Measurements from ENCODE around the gene C13orf46.

The C13orf46 gene

DNA sequence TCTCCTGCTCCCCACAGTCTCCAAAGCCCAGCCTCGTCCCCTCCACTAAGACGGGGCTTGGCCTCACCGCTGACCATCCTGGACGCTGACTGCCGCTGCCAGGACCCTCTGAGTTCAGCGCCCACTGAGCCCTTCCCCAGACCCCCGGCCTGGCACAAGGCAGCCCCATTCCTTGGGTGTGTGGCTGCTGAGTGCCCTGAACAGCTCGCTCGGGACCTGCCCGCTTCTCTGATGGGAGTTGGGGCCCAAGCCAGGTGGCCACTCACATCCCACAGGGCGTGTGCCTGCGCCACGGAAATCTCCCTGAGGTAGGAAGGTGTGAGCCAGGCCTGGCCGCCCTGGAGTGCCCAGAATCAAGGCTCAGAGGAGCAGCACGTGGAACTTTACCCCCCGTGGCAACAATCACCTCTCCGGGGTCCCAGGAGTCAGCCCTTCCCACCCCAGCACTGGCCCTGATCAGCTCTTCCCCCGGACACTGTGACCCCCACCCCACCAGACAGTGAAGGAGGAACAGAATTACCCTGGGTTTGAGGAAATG, 20.8 kb downstream of the C13orf46 start:
- DNase-seq, result no peak

DNA sequence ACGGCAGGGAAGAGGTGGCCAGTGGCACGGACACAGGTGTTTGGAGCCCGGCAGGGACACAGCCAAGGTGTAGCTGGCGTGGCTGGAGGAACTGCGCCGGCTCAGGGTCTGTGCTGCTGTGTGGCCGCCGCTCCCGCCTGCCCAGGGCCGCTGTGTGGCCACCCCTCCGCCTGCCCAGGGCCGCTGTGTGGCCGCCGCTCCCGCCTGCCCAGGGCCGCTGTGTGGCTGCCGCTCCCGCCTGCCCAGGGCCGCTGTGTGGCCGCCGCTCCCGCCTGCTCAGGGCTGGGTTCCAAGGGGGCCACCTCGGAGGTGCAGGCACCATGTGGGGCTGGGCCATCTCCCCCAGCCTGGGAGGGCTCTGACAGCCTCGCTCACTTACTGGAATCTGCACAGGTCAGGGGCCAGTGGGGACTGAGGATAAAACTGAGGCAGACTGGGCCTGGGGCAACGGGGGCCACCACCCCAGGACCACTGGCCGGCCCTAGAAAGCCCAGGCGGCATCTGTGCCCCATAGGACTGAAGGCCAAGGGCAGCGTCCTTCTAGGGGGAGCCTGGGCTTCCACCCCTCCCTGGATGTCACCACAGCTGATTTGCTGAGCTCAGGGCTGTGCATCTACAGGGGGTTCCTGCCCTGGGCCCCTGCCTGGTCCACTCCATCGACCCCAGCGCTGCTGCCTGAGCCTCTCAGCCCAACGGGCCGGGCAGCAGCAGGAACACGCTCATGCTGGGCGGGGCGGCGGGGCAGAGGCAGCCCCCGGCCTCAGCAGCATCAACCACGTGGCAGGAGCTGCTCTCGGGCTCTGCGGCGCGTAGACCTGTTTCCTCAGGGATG, 21.5 kb downstream of the C13orf46 start:
- no peak for DNase-seq

DNA sequence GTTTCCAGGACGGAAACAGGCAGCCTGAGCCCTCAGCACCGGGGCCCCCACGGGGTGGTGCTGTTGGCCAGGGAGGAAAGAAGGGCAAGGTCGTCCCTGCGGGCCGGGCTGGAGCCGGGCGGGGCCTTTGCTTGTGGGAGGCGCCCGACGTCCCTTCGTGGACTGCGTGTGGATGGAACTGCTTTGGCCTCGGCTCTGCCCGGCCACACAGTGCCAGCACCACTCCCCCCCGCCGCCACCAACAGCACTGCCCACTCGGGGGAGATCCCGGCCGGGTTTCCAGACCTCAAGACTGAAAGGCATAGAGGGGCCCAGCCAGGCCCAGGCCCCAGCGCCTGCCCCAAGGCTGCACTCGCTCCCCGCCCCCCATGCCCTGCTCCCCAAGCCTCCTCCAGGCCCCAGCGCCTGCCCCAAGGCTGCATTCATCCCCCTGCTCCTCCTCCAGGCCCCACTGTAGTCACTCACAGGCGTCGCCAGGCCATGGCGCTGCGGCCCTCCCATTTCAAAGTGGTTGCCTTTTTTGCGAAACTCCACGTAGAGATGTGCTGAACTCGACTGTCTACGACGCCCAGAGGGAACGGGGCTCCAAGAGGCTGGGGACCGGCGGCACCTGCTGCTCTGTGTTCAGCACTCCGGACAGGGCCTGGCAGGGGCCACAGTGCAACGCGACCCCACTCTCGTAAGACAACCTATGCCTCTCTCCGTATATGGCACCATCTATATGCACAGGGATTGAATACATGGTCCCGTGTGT, 22.5 kb downstream of the C13orf46 start:
- DNase-seq, result peak; percentile 82

DNA sequence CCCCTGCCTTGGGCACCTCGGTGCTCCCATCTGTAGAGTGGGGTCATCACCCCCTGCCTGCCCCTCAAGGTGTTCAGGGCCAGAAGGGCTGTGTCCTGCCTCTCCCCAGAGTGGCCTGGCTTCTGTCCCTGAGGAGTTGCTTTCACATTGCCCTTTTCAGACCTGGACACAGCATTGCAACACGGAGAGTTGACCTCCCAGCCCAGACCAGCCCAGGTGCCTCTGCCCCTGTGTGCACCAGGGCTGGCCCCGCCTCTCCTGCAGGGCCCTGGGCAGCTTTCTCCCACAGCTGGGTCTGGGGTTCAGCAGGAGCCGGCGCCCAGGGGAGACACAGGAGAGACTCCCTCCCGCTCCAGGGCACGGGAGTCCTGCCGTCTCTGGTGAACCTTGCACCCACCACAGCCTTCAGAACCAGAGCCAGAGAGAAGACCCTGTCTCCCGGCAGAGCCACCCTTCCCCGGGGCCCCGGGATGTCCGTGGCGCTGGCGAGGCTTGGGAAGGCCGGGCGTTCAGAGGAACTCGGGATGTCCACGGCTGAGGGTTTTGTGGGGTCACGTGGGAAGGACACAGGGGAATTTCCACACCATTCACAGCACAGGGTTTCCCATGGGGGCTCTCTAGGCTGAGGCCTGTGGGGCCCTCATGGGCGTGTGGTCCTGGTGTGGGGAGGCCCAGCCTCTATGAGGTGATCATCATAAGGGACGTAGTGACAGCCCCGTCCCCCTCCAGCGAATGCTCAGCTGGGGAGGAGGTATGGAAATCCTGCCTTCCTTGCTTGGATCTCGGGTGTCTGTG, 23.2 kb downstream of the C13orf46 start:
- DNase-seq, result no peak

DNA sequence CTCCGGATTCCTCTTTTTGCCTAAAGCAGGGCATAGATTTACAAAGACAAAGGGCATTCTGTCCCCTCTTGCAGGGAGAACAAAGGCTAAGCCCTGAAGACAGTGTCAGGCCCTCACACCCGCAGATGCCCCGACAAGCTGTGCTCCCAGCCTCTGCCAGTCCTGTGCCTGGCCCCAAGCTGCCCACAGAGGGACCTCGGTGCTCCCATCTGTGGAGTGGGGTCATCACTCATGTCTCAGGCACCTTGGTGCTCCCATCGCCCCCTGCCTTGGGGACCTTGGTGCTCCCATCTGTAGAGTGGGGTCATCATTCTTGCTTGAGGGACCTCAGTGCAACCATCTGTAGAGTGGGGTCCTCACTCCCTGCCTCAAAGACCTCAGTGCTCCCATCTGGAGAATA, 24.3 kb downstream of the C13orf46 start:
- no peak for DNase-seq

DNA sequence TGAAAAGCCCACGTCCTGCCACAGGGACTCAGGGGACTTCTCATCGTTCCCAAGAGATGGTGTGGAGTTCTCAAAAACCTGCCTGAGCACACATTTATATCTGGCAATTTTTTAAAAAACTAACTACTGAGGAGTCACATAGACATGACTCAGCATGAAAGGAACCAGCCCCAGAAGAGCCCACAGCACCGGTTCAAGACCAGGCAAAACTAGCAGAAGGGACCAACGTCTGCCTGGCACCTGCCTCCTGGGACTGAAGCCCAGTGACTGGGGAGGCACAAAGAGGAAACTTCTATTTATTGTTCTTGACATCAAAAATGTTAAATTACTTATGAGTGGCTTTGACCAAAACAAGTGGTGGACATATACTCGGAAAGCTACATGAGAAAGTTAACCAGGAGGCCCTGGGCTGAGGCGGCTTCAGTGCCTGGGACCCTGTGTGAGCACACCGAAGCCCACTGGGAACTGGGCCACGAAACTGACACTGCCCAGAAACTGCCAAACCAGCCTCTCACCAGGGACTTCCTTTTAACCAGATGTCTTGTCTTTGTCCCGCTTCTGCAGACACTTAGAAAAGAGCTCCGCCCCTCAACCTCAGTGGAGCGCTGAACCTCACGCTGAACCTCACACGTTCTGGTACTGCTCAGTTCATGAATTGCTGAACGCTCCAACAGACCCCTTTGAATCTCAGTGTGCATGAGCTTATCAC, 25.7 kb downstream of the C13orf46 start:
- no peak for DNase-seq

DNA sequence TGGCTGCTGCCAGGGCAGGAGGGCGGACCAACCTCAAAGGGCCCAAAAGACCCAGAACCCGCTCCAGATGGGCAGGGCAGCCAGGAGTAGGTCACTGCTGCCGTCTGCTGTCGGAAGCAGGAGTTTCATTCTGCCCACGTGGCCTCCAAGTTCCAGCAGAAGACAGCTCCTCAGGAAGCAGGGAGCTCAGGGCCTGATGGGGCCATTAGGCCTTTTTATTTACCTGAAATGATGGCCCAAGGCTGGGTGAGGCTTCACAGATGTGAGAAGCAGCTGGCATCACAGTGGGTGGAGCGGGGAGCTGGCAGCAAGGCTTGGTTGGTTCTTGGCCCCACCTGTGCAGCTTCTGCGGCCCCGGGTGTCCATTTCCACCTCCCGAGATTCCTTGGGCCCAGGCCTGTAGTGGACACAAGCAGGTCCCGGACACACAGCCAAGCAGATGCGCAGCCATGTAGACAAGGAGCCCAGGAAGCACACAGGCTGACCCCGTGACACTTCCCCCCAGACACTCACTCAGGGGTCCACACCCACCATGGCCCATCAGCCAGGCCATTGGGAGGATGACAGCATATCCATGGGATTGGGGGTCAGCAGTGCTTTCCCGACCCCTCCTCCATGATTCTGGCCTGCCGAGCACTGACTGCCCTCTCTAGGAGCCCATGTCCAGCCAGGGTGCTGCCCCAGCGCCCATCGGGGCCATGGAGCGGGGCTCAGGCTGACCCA, 26.4 kb downstream of the C13orf46 start:
- DNase-seq, result no peak

DNA sequence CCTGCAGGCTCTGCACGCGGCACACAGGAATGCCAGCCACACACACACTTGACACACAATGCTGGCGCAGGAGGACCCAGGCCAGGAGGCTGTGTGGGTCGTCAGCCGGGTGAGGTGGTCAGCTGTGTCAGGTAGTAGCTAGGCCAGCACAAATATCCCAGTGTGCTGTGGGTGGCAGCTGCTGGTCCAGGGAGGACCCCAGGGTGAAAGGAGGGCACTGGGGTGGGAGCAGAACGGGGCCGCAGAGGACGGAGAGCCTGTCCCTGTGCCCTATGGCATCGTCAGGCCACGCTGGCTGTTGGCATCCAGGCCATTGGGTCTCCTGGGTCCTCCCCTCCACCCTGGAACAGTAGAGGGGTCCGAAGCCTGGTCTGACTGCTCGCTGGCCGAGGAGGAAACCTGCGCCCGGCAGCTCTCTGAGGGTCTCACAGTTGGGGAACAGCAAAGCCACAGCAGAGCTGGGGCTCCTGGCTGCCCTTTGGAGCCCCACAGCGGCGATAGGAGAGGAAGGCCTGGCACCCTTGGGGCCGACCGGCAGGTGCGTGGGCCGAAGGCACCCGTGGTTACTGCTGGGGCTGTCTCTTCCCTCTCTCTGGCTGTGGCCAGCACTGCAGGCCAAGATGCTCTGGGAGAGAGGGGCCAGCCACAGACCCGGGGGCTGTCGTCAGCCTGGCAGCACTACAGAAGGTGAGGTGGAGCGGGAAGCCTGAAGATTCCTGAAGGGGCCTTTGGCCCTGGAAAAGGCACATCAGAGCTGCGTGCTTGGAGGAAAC, 27.3 kb downstream of the C13orf46 start:
- DNase-seq, result no peak

DNA sequence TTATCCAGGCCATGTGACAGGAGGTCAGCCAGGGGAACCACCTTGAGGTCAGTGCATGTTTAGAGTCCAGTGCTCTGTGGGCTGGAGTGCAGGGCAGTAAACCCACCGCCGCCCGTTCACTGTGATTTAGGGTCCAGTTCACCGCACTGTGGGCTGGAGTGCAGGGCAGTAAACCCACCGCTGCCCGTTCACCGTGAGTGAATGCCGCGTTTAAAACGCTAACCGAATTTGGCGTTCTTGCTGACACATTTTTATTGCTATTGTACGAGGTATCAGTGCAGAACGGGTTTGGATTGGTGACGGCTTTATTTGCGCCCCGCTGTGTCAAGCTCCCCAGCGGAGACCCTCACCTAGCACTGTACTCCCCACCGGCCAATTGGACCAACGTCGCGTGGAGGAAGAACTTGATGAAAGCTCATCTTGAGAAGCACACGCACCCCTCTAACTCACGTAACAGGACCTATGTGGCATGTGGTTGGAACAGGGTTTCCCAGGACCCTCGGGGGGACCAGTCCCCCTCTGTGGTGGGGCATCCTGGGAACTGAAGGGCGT, 27.9 kb downstream of the C13orf46 start:
- no peak for DNase-seq

DNA sequence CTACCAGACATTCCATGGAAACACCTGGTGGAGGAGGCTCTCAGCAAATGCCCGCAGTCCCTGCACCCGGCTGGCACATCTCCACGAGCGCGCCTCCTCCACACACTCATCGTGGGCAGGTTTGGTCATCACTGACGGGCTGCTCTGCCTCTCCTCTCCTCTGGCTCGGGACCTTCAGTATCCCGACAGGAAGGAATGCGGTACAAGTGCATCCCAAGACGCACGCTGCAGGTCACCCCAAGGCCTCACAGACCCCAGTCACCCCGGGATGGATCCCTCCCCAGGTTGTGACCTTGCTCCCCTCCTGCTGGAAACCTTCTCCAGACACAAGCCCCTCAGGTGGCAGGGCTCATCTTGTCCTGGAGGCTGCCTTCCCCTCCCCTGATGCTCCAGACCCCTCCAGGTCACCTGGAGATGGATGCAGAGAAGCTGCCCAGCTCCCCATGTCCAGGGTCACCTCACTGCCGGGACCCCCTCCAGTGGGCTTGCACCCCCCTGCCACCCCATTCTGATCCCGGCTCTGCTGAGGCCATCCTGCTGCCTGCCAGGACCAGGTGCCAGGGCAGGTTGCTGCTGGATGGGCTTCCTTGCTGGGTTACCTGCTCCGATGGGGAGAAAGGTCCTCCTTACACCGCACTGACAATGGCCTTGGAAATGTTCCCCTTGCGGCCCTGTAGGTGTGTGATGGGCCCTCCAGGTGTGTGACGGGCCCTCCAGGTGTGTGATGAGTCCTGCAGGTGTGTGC, 29.9 kb downstream of the C13orf46 start:
- no peak for DNase-seq

DNA sequence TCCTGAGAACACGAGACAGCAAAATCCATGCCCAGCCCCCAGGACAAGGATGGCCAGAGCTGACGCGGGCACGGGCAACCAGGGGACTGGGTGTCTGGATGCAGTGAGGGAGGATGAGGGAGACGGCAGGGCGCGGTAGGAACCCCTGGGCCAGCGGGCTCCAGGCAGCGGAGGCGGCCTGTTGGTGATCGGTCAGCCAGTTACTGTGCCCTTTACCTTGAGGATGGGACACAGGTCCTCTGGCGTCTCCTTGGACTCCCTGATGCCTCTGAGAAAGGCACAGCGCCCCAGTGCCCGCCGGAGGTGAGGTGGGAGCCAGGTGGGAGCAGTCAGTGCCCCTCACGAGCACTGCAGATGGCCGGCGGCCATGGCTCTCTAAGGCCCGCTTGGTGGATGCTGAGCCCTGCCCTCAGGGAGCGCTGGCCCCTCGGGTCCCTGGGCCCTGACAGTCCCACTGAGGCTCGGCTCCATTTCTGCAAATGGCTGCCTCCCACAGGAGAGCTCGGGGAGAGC, 31.2 kb downstream of the C13orf46 start:
- DNase-seq, result no peak

DNA sequence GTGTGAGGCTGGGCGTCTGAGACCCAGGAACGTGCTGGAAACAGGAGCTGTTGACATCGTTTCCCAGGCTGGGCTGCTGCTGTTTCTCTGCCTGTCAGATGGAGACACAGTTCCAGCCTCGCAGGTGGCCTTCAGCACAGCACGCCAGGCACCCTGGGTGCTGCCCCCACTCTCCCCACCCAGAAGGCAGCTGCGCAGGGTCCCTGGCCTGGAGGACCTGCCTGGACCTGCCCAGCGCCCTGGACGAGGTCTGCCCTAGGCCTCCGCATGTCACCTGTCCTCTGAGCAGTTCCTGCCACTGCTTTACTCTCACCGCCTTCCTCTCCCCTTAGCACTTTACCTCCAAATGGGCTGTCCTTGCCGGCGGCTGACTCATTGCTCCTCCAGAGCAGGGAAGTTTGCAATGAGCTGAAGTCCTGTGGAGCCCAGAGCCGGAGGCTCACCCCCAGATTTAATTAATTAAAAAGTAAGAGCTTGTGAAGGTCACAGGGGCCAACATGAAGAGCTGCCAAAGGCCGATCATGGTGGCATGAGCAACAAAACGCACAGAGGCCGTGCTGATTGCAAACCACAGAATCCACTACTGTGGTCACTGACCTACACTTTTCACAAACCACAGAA, 32.2 kb downstream of the C13orf46 start:
- DNase-seq, result no peak

DNA sequence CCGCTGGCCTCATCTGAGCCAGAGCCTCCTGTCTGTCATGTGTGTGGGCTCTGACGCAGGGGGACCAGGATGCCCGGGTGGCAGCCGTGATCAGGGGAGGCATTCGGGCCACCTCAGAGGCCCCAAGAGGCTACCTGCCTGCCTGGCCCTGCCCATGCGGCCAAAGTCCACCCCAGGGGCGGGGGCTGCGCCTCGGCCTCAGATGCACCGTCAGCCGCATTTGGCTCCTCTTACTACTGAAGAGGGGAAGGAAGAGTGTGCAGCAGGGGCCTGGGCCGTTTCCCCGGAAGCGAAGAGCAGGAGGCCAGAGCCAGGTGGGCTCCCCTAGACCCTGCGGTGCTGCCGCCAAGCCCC, 34.0 kb downstream of the C13orf46 start:
- DNase-seq, result no peak

DNA sequence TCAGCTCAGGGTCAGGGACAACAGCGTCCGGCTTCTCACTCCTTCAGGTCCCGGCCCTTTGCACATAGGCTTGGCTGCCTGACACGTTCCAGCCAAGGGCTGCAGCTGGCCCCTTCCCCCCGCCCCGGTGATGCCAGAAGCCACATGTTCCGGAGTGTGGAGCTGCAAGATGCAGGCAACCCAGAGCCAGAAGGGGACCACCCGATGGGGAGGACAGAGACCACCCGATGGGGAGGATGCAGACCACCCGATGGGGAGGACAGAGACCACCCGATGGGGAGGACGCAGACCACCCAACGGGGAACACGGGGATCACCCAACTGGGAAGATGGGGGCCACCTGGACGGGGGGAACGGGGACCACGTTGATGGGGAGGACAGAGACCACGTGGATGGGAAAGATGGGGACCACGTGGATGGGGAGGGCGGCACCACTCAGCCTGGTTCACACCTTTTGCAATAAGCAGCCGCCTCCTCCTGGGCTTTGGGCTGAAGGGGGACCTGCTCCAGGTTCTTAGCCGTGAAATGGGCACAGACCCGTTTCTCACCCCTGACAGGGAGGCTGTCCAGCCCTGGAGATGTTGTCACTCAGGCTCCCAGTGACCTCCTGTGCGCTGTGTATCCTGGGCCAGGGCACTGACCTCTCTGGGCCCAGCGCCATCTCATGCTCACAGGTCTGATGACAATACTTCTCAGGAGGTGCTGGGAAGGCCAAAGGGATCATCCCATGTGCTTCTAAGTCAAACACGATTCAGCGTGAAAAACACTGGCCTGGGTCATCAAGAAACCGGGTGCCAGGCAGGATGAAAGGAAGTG, 34.5 kb downstream of the C13orf46 start:
- no peak for DNase-seq

DNA sequence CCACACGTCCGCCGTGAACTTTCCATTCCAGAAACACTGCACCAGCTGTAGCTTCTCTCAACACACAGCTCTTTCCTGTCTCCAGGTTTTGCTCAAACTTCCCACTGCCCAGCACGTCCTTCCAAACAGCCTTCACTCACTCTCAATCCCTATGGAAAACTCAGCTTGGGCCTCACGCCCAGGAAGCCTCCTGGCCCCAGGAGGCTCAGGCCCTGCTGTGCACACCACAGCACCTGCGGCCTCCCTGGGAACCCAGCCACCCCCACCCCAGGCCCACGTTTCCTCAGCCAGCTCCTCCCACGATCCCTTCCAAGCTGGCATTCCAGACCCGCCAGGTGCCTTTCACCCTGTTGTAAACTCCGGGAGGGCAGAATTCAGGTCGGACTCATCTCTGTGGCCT, 35.2 kb downstream of the C13orf46 start:
- DNase-seq, result no peak

DNA sequence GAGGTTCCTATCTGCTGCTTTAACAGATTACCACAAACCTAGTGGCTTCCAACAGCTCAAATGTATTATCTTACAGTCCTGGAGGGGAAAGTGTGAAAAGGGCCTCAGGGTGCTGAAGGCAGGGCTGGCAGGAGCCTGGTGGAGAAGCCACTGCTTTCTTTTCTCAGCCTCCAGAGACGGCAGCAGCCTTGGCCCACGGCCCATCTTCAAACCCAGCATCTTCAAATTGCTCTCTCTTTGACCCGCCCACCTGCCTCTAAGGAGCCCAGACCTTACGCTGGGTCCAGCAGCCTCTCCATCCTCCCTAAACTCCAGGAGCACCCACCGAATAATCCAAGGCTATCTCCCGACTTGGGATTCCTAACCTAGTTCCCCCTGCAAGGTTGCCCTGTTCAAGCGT, 35.6 kb downstream of the C13orf46 start:
- DNase-seq, result no peak

DNA sequence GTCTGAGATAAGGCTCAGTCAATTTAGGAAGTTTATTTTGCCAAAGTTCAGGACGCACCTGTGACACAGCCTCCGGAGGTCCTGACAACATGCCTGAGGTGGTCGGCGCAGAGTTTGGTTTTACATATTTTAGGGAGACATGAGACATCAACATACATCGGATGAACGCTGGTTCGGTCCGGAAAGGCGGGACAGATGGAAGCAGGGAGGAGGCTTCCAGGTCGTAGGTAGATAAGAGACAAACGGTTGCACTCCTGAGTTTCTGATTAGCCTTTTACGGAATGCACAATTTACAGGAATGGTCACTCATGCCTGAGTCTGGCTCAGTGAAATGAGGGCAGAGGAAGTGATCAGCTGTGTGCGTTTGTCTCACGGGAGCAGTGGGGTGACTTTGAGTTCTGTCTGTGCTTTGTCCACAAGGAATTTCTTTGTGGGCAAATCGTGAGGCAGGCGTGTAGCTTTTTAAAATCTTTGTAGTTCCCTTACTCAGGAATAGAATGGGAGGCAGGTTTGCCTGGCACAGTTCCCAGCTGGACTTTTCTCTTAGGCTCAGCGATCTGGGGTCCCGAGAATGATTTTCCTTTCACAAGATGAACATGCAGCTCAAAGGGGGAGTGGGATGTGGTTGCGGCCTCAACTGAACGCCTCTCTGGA, 36.2 kb downstream of the C13orf46 start:
- DNase-seq, result no peak

DNA sequence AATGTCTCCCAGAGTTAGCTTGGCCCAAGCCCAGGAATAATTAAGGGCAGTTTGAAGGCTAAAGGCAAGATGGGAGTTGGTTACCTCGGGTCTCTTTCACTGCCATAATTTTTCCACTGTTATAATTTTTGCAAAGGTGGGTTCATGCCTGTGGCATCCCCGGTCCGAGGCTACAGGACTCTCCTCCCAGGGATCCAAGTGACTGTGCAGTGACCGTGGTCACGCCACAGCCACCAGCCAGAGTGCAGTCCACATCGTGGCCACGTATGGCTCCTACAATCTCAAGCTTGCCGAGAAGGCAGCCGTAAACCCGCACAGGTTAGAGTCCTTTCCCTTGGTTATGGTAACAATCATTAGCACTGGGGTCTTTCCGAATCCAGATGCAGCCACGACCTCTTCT, 36.8 kb downstream of the C13orf46 start:
- DNase-seq, result no peak

Measured in right forelimb (tissue), 1 donor.